HCT116 (cell line): ENCODE results near the gene TNNC1. TPM values are rescaled to one million over a fixed set of nuclear protein-coding genes. Genes with fewer than 3 reads are reported as not detected.

ENCODE experiments used
- ATAC-seq: fragments of 200-7000 bp; cut with Tn5 transposase; 2 replicates; pipeline ENCODE4 v1.9.1; 2020; ENCODE audit warnings: mild to moderate bottlenecking, moderate library complexity
- BruUV-seq: library from RNA; stranded (reverse); fragments of 400-500 nt; replicated peaks from 2 replicates; lab custom pipeline; 2021; lab: Mats Ljungman, UMichigan
- CTCF ChIA-PET: fragments of 300-600 bp; sonication (Branson Sonifier 250); formaldehyde crosslinking; loops from one replicate; lab custom pipeline; 2021; ENCODE audit warnings: antibody characterized with exemption; lab: Charles Lee
- POLR2A ChIA-PET: fragments of 300-600, 350-600 bp; sonication (Branson Sonifier 250); formaldehyde crosslinking; loops from one replicate; lab custom pipeline; 2021; ENCODE audit warnings: antibody characterized with exemption; lab: Charles Lee
- RAD21 ChIA-PET, 2 experiments: fragments of 300-600 bp; sonication (Branson Sonifier 250); formaldehyde crosslinking; loops; one replicate each; lab custom pipeline; 2023; ENCODE audit warnings: low total read pairs in 2 of 2; ENCODE audit not compliant: uncharacterized antibody in 2 of 2, unreplicated experiment in 2 of 2, low non-redundant PET in 1 of 2; lab: Charles Lee
- DNase-seq: peaks from one replicate; pipeline ENCODE4 v3.0.0-alpha.2; 2010; ENCODE audit warnings: low read depth, low spot score
- H2AFZ ChIP-seq: fragments of 200-600 bp; shearing (Covaris generic), sonication (generic); 2 replicates; pipeline ENCODE4 v1.6.1; 2017; ENCODE audit warnings: low read depth, mixed run types, mixed read lengths, antibody characterized with exemption, low read length; ENCODE audit not compliant: poor library complexity, severe bottlenecking
- H3K27ac ChIP-seq: 2 replicates; pipeline ENCODE4 v1.5.1; 2012; ENCODE audit warnings: low read depth, low read length
- H3K27me3 ChIP-seq: fragments of 200-600 bp; sonication (generic); 2 replicates; pipeline ENCODE4 v1.6.1; 2016; ENCODE audit warnings: mixed run types, low read length, mixed read lengths; ENCODE audit not compliant: insufficient read depth
- H3K36me3 ChIP-seq, 2 experiments: fragments of 200-500 bp in 1 of 2; fragments of 200-600 bp in 1 of 2; sonication (Bioruptor generic) in 1 of 2; sonication (generic) in 1 of 2; 2 replicates each; pipeline versions ENCODE4 v1.5.1 to v1.6.1; 2014 to 2016; ENCODE audit warnings: low read length in 2 of 2, inconsistent platforms in 1 of 2, mixed read lengths in 1 of 2, mixed run types in 1 of 2; ENCODE audit not compliant: insufficient read depth in 2 of 2, control insufficient read depth in 1 of 2
- H3K4me1 ChIP-seq, 2 experiments: fragments of 200-600 bp in 1 of 2; sonication (generic) in 1 of 2; 2 replicates each; pipeline versions ENCODE4 v1.5.1 to v1.6.1; 2012 to 2017; ENCODE audit warnings: low read length in 2 of 2, inconsistent platforms in 1 of 2, mild to moderate bottlenecking in 1 of 2, mixed read lengths in 1 of 2, mixed run types in 1 of 2, moderate library complexity in 1 of 2; ENCODE audit not compliant: insufficient read depth in 2 of 2, control insufficient read depth in 1 of 2
- H3K4me2 ChIP-seq: fragments of 200-600 bp; sonication (generic); 2 replicates; pipeline ENCODE4 v1.6.1; 2017; ENCODE audit warnings: mixed run types, low read length, mixed read lengths
- H3K4me3 ChIP-seq, 2 experiments: fragments of 200-600 bp in 1 of 2; sonication (generic) in 1 of 2; replicated peaks in 1 of 2; 2 replicates each; pipeline ENCODE4 v1.5.1; 2011 to 2016; ENCODE audit warnings: low read length in 2 of 2, control low read depth in 1 of 2, low read depth in 1 of 2, mild to moderate bottlenecking in 1 of 2, mixed read lengths in 1 of 2, mixed run types in 1 of 2
- H3K79me2 ChIP-seq: fragments of 200-600 bp; sonication (generic); 2 replicates; pipeline ENCODE4 v1.6.1; 2017; ENCODE audit warnings: mild to moderate bottlenecking, mixed run types, low read length, moderate library complexity, mixed read lengths; ENCODE audit not compliant: insufficient read depth
- H3K9ac ChIP-seq: fragments of 200-600 bp; sonication (generic); 2 replicates; pipeline ENCODE4 v1.6.1; 2016; ENCODE audit warnings: low read length, mixed read lengths
- H3K9me2 ChIP-seq: fragments of 200-600 bp; sonication (generic), shearing (Covaris generic); 2 replicates; pipeline ENCODE4 v1.6.1; 2017; ENCODE audit warnings: mixed run types, mild to moderate bottlenecking, moderate library complexity; ENCODE audit not compliant: insufficient read depth
- H3K9me3 ChIP-seq, 2 experiments: fragments of 200-500 bp in 1 of 2; fragments of 200-600 bp in 1 of 2; sonication (Bioruptor generic) in 1 of 2; sonication (generic) in 1 of 2; 2 replicates each; pipeline ENCODE4 v1.6.1; 2014 to 2017; ENCODE audit warnings: low read length in 2 of 2, mixed read lengths in 2 of 2, inconsistent platforms in 1 of 2, low read depth in 1 of 2, mild to moderate bottlenecking in 1 of 2, mixed run types in 1 of 2, moderate library complexity in 1 of 2; ENCODE audit not compliant: control insufficient read depth in 1 of 2, insufficient read depth in 1 of 2
- H4K20me1 ChIP-seq: fragments of 200-600 bp; sonication (generic), shearing (Covaris generic); 2 replicates; pipeline ENCODE4 v1.6.1; 2017; ENCODE audit warnings: mixed run types, mild to moderate bottlenecking, moderate library complexity; ENCODE audit not compliant: insufficient read depth
- ATF3 ChIP-seq: IDR thresholded peaks from 2 replicates; pipeline ENCODE4 v1.6.1; 2012
- EZH2phosphoT487 ChIP-seq: fragments of 200-600 bp; IDR thresholded peaks from 2 replicates; pipeline ENCODE4 v1.6.1; 2018; ENCODE audit warnings: antibody characterized with exemption, borderline replicate concordance
- JUND ChIP-seq: IDR thresholded peaks from 2 replicates; pipeline ENCODE4 v1.6.1; 2012
- POLR2A ChIP-seq: IDR thresholded peaks from 2 replicates; pipeline ENCODE4 v1.7.0; 2011; ENCODE audit warnings: borderline replicate concordance; ENCODE audit not compliant: insufficient read depth, insufficient read length; ENCODE audit errors: extremely low read depth
- SIN3A ChIP-seq: IDR thresholded peaks from 2 replicates; pipeline ENCODE4 v1.6.1; 2012; ENCODE audit warnings: low read depth
- YY1 ChIP-seq: IDR thresholded peaks from 2 replicates; pipeline ENCODE4 v1.6.1; 2011; ENCODE audit warnings: low read length, low read depth, moderate library complexity, mild to moderate bottlenecking; ENCODE audit not compliant: insufficient replicate concordance; ENCODE audit errors: extremely low read depth
- ZBTB33 ChIP-seq: IDR thresholded peaks from 2 replicates; pipeline ENCODE4 v1.6.1; 2011; ENCODE audit warnings: mild to moderate bottlenecking, low read length, moderate library complexity; ENCODE audit not compliant: insufficient replicate concordance; ENCODE audit errors: extremely low read depth
- intact Hi-C: fragments of 100-400 bp; cut with micrococcal nuclease; formaldehyde crosslinking; loops from 2 replicates; pipeline ENCODE4 v1.10.0; 2022
- total RNA-seq: library from RNA; stranded (reverse); gene quantifications from one replicate; pipeline ENCODE4 v1.2.1, GENCODE V29; 2021; ENCODE audit not compliant: unreplicated experiment

Gene TNNC1
- total RNA-seq, 1 experiment from 2014 or later, result 2.2 TPM

GRCh38 chr3:52406791-52407510, 46.9 kb downstream of the TNNC1 start:
- H3K9ac ChIP-seq, result no peak overlapping the region
- CTCF ChIA-PET, result no interaction called here
- no peak overlapping the region for H3K4me3 ChIP-seq

More at GRCh38 chr3:52406791-52407510, 46.9 kb downstream of the TNNC1 start:
- ChIA-PET RAD21 (interaction anchor here in 1 of 2 experiments (0.7 kb wide), 1 partner anchor 239 kb away, joined by 3 read pairs; no protein-coding TSS in a partner anchor), POLR2A (no interaction called here)
- no peak for ATAC-seq
- Histone ChIP-seq H3K27ac (no peak overlapping the region), H4K20me1 (no peaks in the 10 kb centered on the region), H3K9me2 (no peaks in the 10 kb centered on the region), H3K4me2 (no peak overlapping the region), H3K79me2 (peaks cover 26% of the 10 kb centered on the region), H3K27me3 (no peaks in the 10 kb centered on the region), H2AFZ (no peak overlapping the region), H3K9me3 (no peaks in the 10 kb centered on the region), H3K36me3 (peaks cover 30 to 65% of the 10 kb centered on the region in 2 experiments), H3K4me1 (peaks cover 11 to 22% of the 10 kb centered on the region in 2 experiments; a peak in 3 of 4 replicates)
- DNase-seq, result no peak
- no TSS peak for BruUV-seq
- intact Hi-C loops, result no loop called here
- TF ChIP-seq EZH2phosphoT487 (no peak), POLR2A (no peak), ATF3 (no peak), ZBTB33 (no peak), SIN3A (no peak), JUND (no peak), YY1 (no peak)
